Activated naive CD8-positive, alpha-beta T cell (primary cell): Measurements from ENCODE around the gene MYOG.

Experiments
- H3K27ac Mint-ChIP-seq: one replicate; pipeline ENCODE4 v1.8.0; 2021; ENCODE audit warnings: mixed read lengths
- H3K27me3 Mint-ChIP-seq: one replicate; pipeline ENCODE4 v1.8.0; 2021; ENCODE audit warnings: mixed read lengths
- H3K36me3 Mint-ChIP-seq: one replicate; pipeline ENCODE4 v1.8.0; 2021; ENCODE audit warnings: mixed read lengths
- H3K4me1 Mint-ChIP-seq: one replicate; pipeline ENCODE4 v1.8.0; 2021; ENCODE audit warnings: low read depth, mixed read lengths
- H3K4me3 Mint-ChIP-seq: one replicate; pipeline ENCODE4 v1.8.0; 2021; ENCODE audit warnings: mild to moderate bottlenecking, mixed read lengths
- H3K9me3 Mint-ChIP-seq: one replicate; pipeline ENCODE4 v1.8.0; 2021; ENCODE audit warnings: low read depth, mixed read lengths

Gene MYOG

DNA sequence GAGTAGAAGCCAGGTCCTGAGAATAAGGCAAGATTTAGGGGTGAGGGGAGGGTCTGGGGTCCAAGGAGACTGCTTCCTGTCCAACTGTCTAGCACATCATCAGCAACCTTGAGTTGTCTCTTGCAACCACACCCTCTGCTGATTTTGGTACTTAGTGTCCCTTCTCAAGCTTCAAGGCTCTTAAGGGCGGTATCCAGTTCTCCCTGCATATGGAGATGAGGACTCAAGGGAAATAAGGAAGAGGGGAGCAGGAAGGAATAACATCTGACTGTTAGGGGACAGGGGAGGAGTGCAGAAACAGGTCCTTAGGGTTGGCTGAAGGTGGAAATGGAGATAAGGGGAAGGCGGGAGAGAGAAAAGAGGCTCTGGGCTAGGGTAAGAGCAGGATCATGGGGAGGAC is 12.3 kb downstream of the MYOG start:
- peaks cover 2% of the 10 kb centered on the region for H3K36me3 Mint-ChIP-seq
- no peaks in the 10 kb centered on the region for H3K9me3 Mint-ChIP-seq
- peaks cover 6% of the 10 kb centered on the region for H3K4me1 Mint-ChIP-seq
- no peak overlapping the region for H3K4me3 Mint-ChIP-seq
- H3K27me3 Mint-ChIP-seq = peaks cover 26% of the 10 kb centered on the region
- no peak overlapping the region for H3K27ac Mint-ChIP-seq

DNA sequence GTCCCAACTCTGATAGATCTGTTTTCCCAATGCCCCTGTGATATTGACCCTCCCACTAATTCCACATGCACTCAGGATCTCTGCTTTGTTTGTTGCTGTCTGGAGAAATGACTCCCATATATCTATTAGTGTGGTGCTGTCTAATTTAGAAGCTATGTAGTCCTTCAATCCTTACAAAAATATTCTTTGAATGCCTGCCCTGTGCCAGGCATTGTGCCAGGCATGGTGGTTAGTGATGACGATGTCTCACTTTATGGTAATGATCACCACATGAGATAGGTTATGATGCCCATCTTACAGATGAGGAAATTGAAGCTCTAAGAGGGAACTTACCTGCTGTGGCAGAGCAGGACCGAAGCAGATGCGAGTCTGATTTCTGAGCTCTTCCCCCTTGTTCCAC is 12.9 kb downstream of the MYOG start:
- Mint-ChIP-seq H3K27ac (no peak overlapping the region), H3K4me1 (peaks cover 6% of the 10 kb centered on the region), H3K4me3 (no peak overlapping the region), H3K9me3 (no peaks in the 10 kb centered on the region), H3K27me3 (peaks cover 23% of the 10 kb centered on the region), H3K36me3 (peaks cover 2% of the 10 kb centered on the region)

DNA sequence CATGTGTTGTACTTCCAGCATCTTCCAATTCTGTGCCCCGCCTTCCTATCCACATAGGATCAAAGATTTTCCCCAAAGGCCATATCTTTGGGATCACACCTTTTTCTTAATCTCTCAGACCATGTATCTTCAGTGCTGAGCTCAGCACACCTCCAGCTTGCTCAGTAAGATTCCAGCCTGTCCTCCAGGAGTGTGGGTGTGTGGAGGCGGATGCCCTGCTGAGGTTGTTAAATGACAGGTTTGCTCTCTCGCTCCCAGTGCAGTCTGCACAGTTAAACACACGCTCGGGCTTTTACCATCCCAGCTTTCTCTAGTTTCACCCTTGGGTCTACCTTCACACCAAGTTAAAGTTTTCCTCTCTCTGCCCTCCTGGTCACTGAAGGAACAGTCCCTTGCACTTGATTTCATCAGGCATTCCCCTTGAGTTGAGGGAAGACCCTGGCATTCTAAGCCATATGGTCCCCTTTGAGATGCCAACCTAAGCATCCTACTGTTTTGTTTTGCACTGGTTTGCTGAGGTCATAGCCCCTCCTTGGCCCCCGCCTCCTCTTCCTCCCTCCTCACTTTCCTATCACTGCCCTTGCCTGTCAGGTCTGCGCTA is 13.7 kb downstream of the MYOG start:
- H3K4me1 Mint-ChIP-seq = peaks cover 6% of the 10 kb centered on the region
- no peak overlapping the region for H3K27ac Mint-ChIP-seq
- H3K4me3 Mint-ChIP-seq = no peak overlapping the region
- no peaks in the 10 kb centered on the region for H3K9me3 Mint-ChIP-seq
- peaks cover 18% of the 10 kb centered on the region for H3K27me3 Mint-ChIP-seq
- peaks cover 2% of the 10 kb centered on the region for H3K36me3 Mint-ChIP-seq

DNA sequence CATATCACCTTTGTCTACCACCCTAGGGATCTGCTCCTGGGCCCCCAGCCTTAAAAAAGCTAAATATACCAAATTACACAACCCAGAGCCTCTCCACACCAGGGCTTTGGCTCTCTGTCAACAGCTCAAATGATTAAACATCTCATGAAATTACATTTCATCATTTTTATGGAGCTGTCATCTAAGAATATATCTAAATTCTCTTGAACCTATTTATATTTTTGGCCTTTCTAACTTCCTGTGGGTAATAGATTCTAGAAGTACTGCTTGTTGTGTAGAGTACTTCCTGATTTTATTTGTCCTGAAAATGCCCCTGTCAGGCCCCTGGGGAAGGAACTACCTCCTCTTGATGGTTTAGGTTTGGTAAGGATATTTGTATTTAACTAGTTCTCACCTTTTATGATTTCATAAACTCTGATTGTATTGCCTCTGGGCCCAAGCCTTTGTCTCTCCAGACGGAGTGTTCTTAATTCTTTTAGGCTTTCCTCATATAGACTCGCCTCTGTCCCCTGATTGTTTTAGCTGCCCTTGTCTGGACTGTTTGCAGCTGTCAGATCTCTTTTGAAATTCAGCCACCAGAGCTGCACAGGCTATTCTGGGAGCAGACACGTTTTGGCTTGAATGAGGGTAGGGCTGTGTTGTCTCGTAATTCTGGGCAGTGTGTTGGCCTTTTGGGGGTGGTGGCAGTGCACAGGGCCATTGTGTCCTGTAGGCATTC is 16.6 kb downstream of the MYOG start:
- peaks cover 2% of the 10 kb centered on the region for H3K36me3 Mint-ChIP-seq
- no peaks in the 10 kb centered on the region for H3K4me1 Mint-ChIP-seq
- H3K9me3 Mint-ChIP-seq = no peaks in the 10 kb centered on the region
- H3K27ac Mint-ChIP-seq = no peak overlapping the region
- no peak overlapping the region for H3K4me3 Mint-ChIP-seq
- peaks cover 11% of the 10 kb centered on the region for H3K27me3 Mint-ChIP-seq

DNA sequence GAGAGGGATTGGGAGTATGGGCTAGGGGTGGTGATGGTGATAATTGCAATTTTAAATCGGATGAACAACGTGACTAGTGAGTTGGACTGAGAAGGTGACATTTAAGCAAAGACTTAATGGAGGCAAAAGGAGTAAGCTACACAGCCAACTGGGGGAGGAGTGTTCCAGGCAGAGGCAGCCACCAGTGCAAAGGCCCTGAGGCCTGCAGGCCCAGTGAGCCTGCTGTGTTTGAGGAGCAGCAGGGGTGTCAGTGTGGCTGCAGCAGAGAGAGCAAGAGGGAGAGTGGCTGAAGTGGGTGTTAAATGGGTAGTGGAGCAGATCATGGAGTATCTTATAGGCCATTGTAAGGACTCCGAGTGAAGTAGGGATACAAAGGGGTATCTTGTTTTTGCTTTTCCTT is 18.8 kb downstream of the MYOG start:
- no peaks in the 10 kb centered on the region for H3K9me3 Mint-ChIP-seq
- H3K27me3 Mint-ChIP-seq = no peaks in the 10 kb centered on the region
- no peaks in the 10 kb centered on the region for H3K4me1 Mint-ChIP-seq
- no peaks in the 10 kb centered on the region for H3K36me3 Mint-ChIP-seq
- H3K4me3 Mint-ChIP-seq = no peak overlapping the region
- no peak overlapping the region for H3K27ac Mint-ChIP-seq

DNA sequence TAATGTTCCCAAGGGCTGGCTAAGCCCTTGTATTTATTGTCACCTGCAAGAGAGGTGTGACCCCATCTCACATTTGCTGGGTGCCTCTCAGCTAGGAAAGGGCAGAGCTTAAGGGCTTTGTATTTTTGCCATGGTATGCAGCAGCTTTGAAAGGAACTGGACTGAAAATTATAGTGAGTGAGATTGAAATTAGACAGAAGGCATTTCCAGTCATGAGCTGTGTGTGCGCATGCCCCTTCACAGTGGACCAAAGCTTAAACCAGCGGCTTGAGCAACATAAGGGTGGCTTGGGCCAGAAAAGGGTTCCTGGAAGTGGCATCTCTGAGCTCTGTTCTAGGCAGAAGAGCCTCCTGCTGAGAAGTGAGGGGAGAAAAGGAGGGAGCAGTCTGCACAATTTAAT is 19.8 kb downstream of the MYOG start:
- H3K4me1 Mint-ChIP-seq = no peaks in the 10 kb centered on the region
- H3K36me3 Mint-ChIP-seq = no peaks in the 10 kb centered on the region
- H3K27me3 Mint-ChIP-seq = no peaks in the 10 kb centered on the region
- H3K9me3 Mint-ChIP-seq = no peaks in the 10 kb centered on the region
- no peak overlapping the region for H3K27ac Mint-ChIP-seq
- H3K4me3 Mint-ChIP-seq = no peak overlapping the region

DNA sequence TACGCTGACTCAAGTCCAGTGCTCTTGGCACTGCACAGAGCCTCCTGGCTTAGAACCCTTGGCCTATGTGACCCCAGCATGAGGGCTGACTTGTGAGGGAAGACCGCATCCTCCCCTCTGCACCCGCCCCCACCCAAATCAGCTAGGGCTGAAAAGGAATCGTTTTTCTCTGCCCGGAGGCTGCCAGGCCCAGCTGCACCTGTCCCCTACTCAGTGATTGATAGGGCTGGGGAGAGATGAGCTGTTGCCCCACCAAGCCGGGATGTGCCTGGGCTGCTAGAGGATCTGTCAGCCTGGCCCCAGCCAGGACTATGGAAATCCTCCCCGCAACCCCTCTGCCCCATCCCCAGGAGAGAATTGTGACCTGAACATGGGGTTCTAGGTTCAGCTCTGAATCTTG is 20.6 kb downstream of the MYOG start:
- Mint-ChIP-seq H3K27me3 (no peaks in the 10 kb centered on the region), H3K4me1 (no peaks in the 10 kb centered on the region), H3K9me3 (no peaks in the 10 kb centered on the region), H3K4me3 (no peak overlapping the region), H3K27ac (no peak overlapping the region), H3K36me3 (no peaks in the 10 kb centered on the region)

DNA sequence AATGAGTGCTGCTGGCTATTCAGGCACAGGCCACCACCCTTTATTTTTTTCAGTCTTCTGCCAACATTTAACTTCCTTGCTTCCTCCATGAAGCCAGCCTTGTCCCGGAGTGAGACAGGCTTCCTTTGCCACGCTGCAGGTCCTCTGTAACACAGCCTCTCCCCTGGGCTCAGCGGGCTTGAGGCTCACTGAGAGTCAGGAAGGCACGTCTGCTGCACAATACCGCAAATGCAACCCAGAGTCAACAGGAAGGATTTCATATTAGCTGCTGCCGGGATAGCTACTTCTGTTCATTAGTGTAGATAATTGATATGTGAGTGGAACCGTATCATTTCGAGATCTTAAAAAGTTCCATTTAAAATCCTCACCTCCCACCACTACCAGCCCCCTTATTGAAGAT is 22.5 kb downstream of the MYOG start:
- H3K36me3 Mint-ChIP-seq = no peaks in the 10 kb centered on the region

DNA sequence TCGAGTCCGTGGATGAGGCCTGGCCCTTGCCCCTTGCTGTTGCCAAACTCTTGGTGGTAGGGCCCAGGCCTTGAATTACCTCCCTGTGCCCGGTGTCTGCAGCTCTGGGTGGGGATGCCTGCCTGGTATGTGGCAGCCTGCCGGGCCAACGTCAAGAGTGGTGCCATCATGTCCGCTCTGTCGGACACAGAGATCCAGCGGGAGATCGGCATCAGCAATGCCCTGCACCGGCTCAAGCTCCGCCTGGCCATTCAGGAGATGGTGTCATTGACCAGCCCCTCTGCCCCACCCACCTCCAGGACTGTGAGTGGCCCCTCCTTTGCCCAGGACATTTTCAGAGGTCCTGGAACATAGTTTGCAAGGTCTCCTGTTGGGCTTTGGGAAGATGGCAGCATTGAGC is 25.7 kb downstream of the MYOG start:
- Mint-ChIP-seq H3K4me3 (no peak overlapping the region), H3K9me3 (no peaks in the 10 kb centered on the region), H3K27ac (no peak overlapping the region), H3K36me3 (no peaks in the 10 kb centered on the region), H3K4me1 (no peaks in the 10 kb centered on the region), H3K27me3 (no peaks in the 10 kb centered on the region)

More for the DNA sequence above, 22.5 kb downstream of the MYOG start:
- Mint-ChIP-seq H3K9me3 (no peaks in the 10 kb centered on the region), H3K27ac (no peak overlapping the region), H3K27me3 (no peaks in the 10 kb centered on the region), H3K4me3 (no peak overlapping the region), H3K4me1 (no peaks in the 10 kb centered on the region)

DNA sequence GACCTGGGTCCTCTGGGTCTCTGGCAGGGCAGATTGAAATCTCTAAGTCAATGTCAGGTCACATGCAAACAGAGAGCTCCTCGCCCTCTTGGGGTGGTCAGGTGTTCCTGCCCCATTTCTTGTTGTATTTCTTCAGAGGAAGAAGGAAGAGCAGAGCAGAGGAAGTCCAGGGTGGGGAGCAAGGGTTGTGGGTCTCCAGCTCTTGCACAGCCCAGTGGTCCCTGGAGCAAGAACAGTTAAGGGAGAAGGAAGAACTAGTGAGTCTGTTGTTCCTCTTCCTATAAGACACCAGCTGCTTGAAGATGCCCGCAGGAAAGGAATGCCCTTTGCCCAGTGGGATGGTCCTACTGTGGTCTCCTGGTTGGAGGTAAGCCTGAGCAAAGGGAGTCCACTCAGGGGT is 26.3 kb downstream of the MYOG start:
- no peak overlapping the region for H3K27ac Mint-ChIP-seq
- H3K36me3 Mint-ChIP-seq = no peaks in the 10 kb centered on the region
- no peak overlapping the region for H3K4me3 Mint-ChIP-seq
- H3K9me3 Mint-ChIP-seq = no peaks in the 10 kb centered on the region
- H3K4me1 Mint-ChIP-seq = no peaks in the 10 kb centered on the region
- H3K27me3 Mint-ChIP-seq = no peaks in the 10 kb centered on the region

DNA sequence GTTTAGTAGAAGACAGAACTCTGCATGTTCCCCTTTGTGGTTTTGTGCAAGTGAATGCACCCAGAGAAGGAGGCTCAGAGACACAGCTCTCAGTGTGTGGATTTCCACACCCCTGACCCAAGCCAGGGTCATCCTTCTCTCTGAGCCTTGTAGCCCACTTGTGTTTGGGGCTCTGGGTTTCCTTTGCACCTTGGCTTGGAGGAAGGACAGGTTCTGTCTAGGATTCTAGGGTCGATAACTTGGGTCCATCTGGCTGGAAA is 27.2 kb downstream of the MYOG start:
- H3K9me3 Mint-ChIP-seq = no peaks in the 10 kb centered on the region
- no peaks in the 10 kb centered on the region for H3K4me1 Mint-ChIP-seq
- H3K4me3 Mint-ChIP-seq = no peak overlapping the region
- no peaks in the 10 kb centered on the region for H3K36me3 Mint-ChIP-seq
- no peak overlapping the region for H3K27ac Mint-ChIP-seq
- H3K27me3 Mint-ChIP-seq = no peaks in the 10 kb centered on the region

DNA sequence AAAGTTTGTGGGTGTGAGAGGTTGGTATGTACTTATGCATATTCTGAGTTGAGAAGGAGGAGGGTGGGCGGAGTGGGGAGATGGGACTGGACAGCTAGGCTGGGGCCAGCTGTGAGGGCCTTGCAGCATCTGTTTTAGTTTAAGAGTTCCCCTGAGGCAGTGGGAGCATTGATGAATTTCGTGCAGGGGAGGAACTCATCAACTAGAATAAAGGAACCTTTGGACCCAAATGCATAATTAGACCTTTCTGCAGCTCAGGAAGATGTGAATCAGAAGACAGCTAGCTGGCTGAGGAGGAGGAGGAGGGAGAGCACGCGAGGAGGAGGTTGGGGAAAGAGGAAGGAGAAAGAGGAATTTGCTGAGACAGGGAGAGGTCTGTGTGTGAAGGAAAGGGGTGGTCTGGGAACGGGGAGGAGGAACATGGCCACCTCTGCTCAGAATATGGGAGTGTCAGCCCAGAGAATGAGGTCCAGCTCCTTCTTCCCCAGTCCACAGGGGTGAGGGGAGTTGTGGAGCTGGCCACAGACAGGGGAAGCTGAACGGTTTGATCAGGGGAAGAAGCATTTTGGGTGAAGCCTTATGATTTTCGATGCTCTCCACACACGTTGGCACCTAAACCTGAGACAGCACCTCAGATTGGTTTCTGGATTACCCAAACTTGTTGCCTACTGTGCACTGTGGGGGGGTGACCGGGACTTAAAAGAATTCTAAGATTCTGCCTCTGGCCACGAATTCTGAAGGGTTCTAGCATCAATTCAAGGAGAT is 27.7 kb downstream of the MYOG start:
- Mint-ChIP-seq H3K27ac (no peak overlapping the region), H3K9me3 (no peaks in the 10 kb centered on the region), H3K27me3 (no peaks in the 10 kb centered on the region), H3K4me3 (no peak overlapping the region), H3K4me1 (no peaks in the 10 kb centered on the region), H3K36me3 (no peaks in the 10 kb centered on the region)

DNA sequence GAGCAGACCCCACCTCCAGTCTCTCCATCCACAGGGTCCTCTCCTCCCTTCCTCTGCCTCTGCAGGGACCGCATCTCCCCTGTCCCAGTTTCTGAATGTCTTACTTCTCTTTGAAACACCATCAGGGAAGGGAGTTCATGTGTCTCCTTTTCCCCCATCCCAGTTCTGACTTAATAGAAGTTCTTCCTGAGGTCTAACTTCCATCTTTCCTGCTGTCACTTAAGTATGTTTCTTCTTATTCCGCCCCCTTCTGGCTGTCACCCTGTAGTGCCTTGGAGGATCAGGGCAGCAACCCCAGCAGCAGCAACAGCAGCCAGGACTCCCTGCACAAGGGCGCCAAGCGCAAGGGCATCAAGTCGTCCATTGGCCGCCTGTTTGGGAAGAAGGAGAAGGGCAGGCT is 29.3 kb downstream of the MYOG start:
- no peak overlapping the region for H3K27ac Mint-ChIP-seq
- no peak overlapping the region for H3K4me3 Mint-ChIP-seq
- no peaks in the 10 kb centered on the region for H3K9me3 Mint-ChIP-seq
- H3K27me3 Mint-ChIP-seq = no peaks in the 10 kb centered on the region
- H3K36me3 Mint-ChIP-seq = no peaks in the 10 kb centered on the region
- no peaks in the 10 kb centered on the region for H3K4me1 Mint-ChIP-seq

DNA sequence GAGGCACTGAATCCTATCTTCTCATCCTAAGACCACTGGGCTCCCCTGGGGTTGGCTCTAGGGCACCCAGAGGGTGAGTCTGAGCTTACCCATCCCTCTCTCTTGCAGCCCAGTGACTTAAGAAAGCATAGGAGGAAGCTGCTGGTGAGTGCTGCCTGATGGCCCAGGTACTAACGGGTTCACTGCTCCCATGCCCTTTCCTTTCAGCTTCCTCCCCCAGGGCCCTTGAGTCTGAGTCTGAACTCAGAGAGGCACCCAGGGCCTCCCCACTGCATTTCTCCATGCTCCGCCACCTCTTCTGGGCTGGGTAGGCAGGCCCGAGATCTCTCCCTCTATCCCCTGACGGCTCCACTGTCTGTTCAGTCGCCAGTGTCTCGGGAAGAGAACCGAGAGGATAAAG is 29.8 kb downstream of the MYOG start:
- Mint-ChIP-seq H3K27me3 (peaks cover 3% of the 10 kb centered on the region), H3K9me3 (no peaks in the 10 kb centered on the region), H3K4me1 (no peaks in the 10 kb centered on the region), H3K27ac (no peak overlapping the region), H3K36me3 (no peaks in the 10 kb centered on the region), H3K4me3 (no peak overlapping the region)

DNA sequence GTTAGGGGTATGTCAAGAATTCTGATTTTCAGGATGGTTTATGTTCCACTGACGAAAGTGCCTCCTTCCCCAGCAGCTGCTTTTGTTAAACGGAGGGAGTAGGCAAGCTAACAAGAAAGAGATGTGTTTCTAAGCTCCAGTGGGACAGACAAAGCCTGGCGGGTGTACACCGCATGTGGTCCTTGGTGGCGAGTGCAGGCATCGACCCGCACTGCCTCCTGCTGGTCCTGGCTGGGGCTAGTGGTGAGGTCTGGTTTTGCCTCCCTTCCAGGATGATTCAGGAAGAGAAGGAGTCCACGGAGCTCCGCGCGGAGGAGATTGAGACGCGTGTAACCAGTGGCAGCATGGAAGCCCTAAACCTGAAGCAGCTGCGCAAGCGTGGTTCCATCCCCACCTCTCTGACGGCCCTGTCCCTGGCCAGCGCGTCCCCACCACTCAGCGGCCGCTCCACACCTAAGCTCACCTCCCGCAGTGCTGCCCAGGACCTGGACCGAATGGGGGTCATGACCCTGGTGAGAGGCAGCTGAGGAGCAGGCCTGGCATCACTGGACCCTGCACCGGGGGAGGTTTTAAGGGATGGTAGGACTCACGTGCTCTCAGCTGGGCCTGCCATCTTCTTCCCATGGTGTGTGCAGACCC is 30.5 kb downstream of the MYOG start:
- Mint-ChIP-seq H3K4me1 (no peaks in the 10 kb centered on the region), H3K27me3 (peaks cover 3% of the 10 kb centered on the region), H3K4me3 (no peak overlapping the region), H3K36me3 (no peaks in the 10 kb centered on the region), H3K9me3 (no peaks in the 10 kb centered on the region), H3K27ac (no peak overlapping the region)
